Panc1 (cell line): Measurements from ENCODE around the gene SCAP. TPM values are rescaled to one million over a fixed set of nuclear protein-coding genes. Genes with fewer than 3 reads are reported as not detected.

Source experiments
- ATAC-seq: fragments of 200-7000 bp; cut with Tn5 transposase; 2 replicates; pipeline ENCODE4 v1.9.1; 2020; ENCODE audit warnings: mild to moderate bottlenecking, moderate library complexity
- BruUV-seq: library from RNA; stranded (reverse); fragments of 400-500 nt; replicated peaks from 2 replicates; lab custom pipeline; 2021; lab: Mats Ljungman, UMichigan
- CTCF ChIA-PET: fragments of 300-600 bp; sonication (Branson Sonifier 250); formaldehyde crosslinking; loops from one replicate; lab custom pipeline; 2022; ENCODE audit warnings: antibody characterized with exemption; lab: Charles Lee
- POLR2A ChIA-PET: fragments of 300-600 bp; sonication (Branson Sonifier 250); formaldehyde crosslinking; loops from one replicate; lab custom pipeline; 2022; ENCODE audit warnings: antibody characterized with exemption; lab: Charles Lee
- DNase-seq: peaks from one replicate; pipeline ENCODE4 v3.0.0-alpha.2; 2010; ENCODE audit warnings: low read depth, low spot score
- H3K27ac ChIP-seq: 2 replicates; pipeline ENCODE4 v1.5.1; 2011; ENCODE audit warnings: mild to moderate bottlenecking, low read length, inconsistent platforms
- H3K27me3 ChIP-seq: fragments of 200-500 bp; sonication (Bioruptor generic); 2 replicates; pipeline ENCODE4 v1.6.0; 2014; ENCODE audit warnings: low read length, inconsistent platforms; ENCODE audit not compliant: control insufficient read depth, insufficient read depth
- H3K36me3 ChIP-seq: fragments of 200-500 bp; sonication (Bioruptor generic); 2 replicates; pipeline ENCODE4 v1.5.1; 2014; ENCODE audit warnings: inconsistent platforms, mild to moderate bottlenecking, low read length, moderate library complexity; ENCODE audit not compliant: control insufficient read depth, insufficient read depth
- H3K4me1 ChIP-seq: 2 replicates; pipeline ENCODE4 v1.5.1; 2011; ENCODE audit warnings: inconsistent platforms, mild to moderate bottlenecking, low read length, moderate library complexity; ENCODE audit not compliant: control insufficient read depth, insufficient read depth
- H3K4me3 ChIP-seq, 2 experiments: 2 replicates each; pipeline ENCODE4 v1.5.1; 2011 to 2012; ENCODE audit warnings: low read depth in 2 of 2, low read length in 2 of 2, mild to moderate bottlenecking in 2 of 2, inconsistent platforms in 1 of 2, moderate library complexity in 1 of 2
- H3K9me3 ChIP-seq: fragments of 200-500 bp; sonication (Bioruptor generic); 2 replicates; pipeline ENCODE4 v1.5.1; 2014; ENCODE audit warnings: low read depth, mild to moderate bottlenecking, inconsistent platforms, low read length, moderate library complexity; ENCODE audit not compliant: control insufficient read depth, insufficient read depth
- POLR2AphosphoS5 ChIP-seq: IDR thresholded peaks from 2 replicates; pipeline ENCODE4 v1.6.1; 2012; ENCODE audit warnings: mild to moderate bottlenecking, low read depth, low read length, moderate library complexity
- SIN3A ChIP-seq: IDR thresholded peaks from 2 replicates; pipeline ENCODE4 v1.6.1; 2012; ENCODE audit warnings: low read depth, mild to moderate bottlenecking, low read length, moderate library complexity, borderline replicate concordance; ENCODE audit not compliant: insufficient read depth
- TCF7L2 ChIP-seq: IDR thresholded peaks from 2 replicates; pipeline ENCODE4 v1.6.1; 2011; ENCODE audit warnings: mild to moderate bottlenecking, low read depth, low read length, inconsistent platforms
- in situ Hi-C: cut with HindIII; loops from 2 replicates; pipeline ENCODE4 v1.10.0; 2016; ENCODE audit warnings: low sequenced_read_pairs, low pct_unique_long_range_greater_than_20kb
- intact Hi-C: fragments of 100-400 bp; cut with micrococcal nuclease; formaldehyde crosslinking; loops from one replicate; pipeline ENCODE4 v1.10.0; 2022; ENCODE audit not compliant: unreplicated experiment
- total RNA-seq: library from RNA; stranded (reverse); gene quantifications from one replicate; pipeline ENCODE4 v1.2.1, GENCODE V29; 2021; ENCODE audit not compliant: unreplicated experiment
- TF ChIP-seq, protein P1 (sequence below), 2 experiments: IDR thresholded peaks; 2 replicates each; pipeline ENCODE4 v1.6.1; 2011 to 2012; ENCODE audit warnings: low read depth in 2 of 2, control low read depth in 1 of 2, low read length in 1 of 2, mild to moderate bottlenecking in 1 of 2, moderate library complexity in 1 of 2; ENCODE audit not compliant: insufficient read depth in 1 of 2
- TF ChIP-seq, protein P2 (sequence below): fragments of 450-650 bp; IDR thresholded peaks from 2 replicates; pipeline ENCODE4 v1.5.1; 2017; ENCODE audit warnings: mild to moderate bottlenecking

SCAP gene
- total RNA-seq, 1 experiment from 2014 or later, result 49.7 TPM

DNA sequence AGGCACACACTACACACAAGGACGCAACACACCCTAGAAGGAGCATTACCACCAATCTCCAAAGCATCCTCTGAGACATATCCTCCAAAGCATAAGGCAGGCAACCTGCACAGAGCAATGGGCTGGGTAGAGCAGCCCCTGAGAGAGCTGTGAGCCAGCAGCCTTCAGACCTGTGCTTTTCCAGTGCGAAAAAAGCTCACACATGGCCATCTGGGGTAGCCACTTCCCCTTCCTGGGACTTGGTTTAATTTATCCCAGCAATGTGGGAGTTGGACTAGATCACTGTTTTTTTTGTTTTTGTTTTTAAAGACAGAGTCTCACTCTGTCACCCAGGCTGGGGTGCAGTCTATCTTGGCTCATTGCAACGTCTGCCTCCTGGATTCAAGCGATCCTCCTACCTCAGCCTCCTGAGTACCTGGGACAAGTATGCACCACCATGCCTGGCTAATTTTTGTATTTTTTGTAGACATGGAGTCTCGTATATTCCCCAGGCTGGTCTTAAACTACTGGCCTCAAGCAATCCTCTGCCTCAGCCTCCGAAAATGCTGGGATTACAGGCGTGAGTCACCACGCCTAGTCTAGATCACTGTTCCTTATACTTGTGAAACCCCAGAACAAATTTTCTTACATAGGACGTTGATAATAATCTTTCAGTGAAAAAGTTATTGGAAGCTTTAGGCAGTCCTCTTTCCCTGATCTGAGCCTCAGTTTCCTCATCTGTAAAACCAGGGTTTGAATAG lies 76.0 kb downstream of the SCAP start:
- no peaks in the 10 kb centered on the region for H3K4me1 ChIP-seq
- in situ Hi-C loops, result no loop called here
- no peaks in the 10 kb centered on the region for H3K36me3 ChIP-seq
- TF ChIP-seq, protein P1, sequence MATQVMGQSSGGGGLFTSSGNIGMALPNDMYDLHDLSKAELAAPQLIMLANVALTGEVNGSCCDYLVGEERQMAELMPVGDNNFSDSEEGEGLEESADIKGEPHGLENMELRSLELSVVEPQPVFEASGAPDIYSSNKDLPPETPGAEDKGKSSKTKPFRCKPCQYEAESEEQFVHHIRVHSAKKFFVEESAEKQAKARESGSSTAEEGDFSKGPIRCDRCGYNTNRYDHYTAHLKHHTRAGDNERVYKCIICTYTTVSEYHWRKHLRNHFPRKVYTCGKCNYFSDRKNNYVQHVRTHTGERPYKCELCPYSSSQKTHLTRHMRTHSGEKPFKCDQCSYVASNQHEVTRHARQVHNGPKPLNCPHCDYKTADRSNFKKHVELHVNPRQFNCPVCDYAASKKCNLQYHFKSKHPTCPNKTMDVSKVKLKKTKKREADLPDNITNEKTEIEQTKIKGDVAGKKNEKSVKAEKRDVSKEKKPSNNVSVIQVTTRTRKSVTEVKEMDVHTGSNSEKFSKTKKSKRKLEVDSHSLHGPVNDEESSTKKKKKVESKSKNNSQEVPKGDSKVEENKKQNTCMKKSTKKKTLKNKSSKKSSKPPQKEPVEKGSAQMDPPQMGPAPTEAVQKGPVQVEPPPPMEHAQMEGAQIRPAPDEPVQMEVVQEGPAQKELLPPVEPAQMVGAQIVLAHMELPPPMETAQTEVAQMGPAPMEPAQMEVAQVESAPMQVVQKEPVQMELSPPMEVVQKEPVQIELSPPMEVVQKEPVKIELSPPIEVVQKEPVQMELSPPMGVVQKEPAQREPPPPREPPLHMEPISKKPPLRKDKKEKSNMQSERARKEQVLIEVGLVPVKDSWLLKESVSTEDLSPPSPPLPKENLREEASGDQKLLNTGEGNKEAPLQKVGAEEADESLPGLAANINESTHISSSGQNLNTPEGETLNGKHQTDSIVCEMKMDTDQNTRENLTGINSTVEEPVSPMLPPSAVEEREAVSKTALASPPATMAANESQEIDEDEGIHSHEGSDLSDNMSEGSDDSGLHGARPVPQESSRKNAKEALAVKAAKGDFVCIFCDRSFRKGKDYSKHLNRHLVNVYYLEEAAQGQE (IDR thresholded peaks at IDR 0.05; ENCODE audit: insufficient read depth in 1 of 2, low read depth in 2 of 2, low read length in 1 of 2), result no peak
- TF ChIP-seq TCF7L2 (no peak), POLR2AphosphoS5 (no peak), SIN3A (no peak)
- TF ChIP-seq, protein P2, sequence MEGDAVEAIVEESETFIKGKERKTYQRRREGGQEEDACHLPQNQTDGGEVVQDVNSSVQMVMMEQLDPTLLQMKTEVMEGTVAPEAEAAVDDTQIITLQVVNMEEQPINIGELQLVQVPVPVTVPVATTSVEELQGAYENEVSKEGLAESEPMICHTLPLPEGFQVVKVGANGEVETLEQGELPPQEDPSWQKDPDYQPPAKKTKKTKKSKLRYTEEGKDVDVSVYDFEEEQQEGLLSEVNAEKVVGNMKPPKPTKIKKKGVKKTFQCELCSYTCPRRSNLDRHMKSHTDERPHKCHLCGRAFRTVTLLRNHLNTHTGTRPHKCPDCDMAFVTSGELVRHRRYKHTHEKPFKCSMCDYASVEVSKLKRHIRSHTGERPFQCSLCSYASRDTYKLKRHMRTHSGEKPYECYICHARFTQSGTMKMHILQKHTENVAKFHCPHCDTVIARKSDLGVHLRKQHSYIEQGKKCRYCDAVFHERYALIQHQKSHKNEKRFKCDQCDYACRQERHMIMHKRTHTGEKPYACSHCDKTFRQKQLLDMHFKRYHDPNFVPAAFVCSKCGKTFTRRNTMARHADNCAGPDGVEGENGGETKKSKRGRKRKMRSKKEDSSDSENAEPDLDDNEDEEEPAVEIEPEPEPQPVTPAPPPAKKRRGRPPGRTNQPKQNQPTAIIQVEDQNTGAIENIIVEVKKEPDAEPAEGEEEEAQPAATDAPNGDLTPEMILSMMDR, result no peak
- no peak overlapping the region for H3K27ac ChIP-seq
- POLR2A ChIA-PET, result no interaction called here
- ATAC-seq (no peak), DNase-seq (no peak)
- intact Hi-C loops, result no loop called here
- no TSS peak for BruUV-seq
- H3K9me3 ChIP-seq, result no peaks in the 10 kb centered on the region
- H3K4me3 ChIP-seq, result no peak overlapping the region
- CTCF ChIA-PET, result no interaction called here
- H3K27me3 ChIP-seq, result no peaks in the 10 kb centered on the region

DNA sequence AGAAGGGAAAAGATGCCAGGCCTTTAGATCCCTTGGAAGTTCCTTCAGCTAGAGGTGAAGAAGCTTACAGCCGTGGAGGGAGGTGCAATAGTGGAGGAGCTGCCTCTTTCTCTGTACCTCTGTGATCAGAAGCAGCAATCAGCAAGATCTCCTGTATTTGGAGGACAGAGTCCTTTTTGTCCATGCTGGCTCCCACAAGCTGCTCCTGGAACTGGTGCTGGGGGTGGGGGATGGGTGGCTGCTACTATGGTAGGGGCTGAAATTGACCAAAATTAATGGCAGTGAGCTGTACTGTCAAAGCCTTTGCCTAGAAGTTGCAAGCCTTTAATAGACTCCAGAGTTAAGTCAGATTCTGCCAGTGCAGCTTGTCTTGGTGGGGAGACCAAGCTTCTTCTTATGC lies 76.7 kb downstream of the SCAP start:
- DNase-seq (no peak), ATAC-seq (no peak)
- peaks cover 2% of the 10 kb centered on the region; the same call in 1 of the 2 replicates for H3K4me1 ChIP-seq
- no peaks in the 10 kb centered on the region for H3K27me3 ChIP-seq
- CTCF ChIA-PET, result no interaction called here
- H3K27ac ChIP-seq, result no peak overlapping the region
- TF ChIP-seq, protein P2, result no peak
- TF ChIP-seq TCF7L2 (no peak), POLR2AphosphoS5 (no peak), SIN3A (no peak)
- TF ChIP-seq, protein P1 (IDR thresholded peaks at IDR 0.05; ENCODE audit: insufficient read depth in 1 of 2, low read depth in 2 of 2, low read length in 1 of 2), result no peak
- no peak overlapping the region for H3K4me3 ChIP-seq
- in situ Hi-C loops (no loop called here), intact Hi-C loops (no loop called here)
- POLR2A ChIA-PET, result no interaction called here
- no TSS peak for BruUV-seq
- H3K36me3 ChIP-seq, result no peaks in the 10 kb centered on the region
- no peaks in the 10 kb centered on the region for H3K9me3 ChIP-seq
